Left renal pelvis (tissue), 4 donors: ENCODE measurements around the gene FCHSD2. TPM values are rescaled to one million over a fixed set of nuclear protein-coding genes. Genes with fewer than 3 reads are reported as not detected.
A peak's percentile ranks its signal among the peaks of the same experiment; 100 is the strongest.
"Not testable (repeated sequence)": the region's sequence is repeated elsewhere in the genome, so short reads cannot be mapped to it uniquely, and the experiment has no call there.

Experiments
- DNase-seq, 4 donors: peaks; one replicate each; pipeline ENCODE4 v3.0.0-alpha.2; 2013; ENCODE audit warnings: low read depth in 4 of 4, low spot score in 3 of 4
- polyA plus RNA-seq, 4 donors: library from polyadenylated mRNA; unstranded; fragments of 120-200 nt; gene quantifications; one replicate each; pipeline ENCODE4 v1.2.1, GENCODE V29; 2013; ENCODE audit not compliant: insufficient read length in 4 of 4

FCHSD2 gene
- polyA plus RNA-seq, 4 donors: 38.9 to 53.8 (median 45.7) TPM

- DNase-seq: no peak
Observed at GRCh38 chr11:72828081-72828567, 314.0 kb downstream of the FCHSD2 start.

DNA sequence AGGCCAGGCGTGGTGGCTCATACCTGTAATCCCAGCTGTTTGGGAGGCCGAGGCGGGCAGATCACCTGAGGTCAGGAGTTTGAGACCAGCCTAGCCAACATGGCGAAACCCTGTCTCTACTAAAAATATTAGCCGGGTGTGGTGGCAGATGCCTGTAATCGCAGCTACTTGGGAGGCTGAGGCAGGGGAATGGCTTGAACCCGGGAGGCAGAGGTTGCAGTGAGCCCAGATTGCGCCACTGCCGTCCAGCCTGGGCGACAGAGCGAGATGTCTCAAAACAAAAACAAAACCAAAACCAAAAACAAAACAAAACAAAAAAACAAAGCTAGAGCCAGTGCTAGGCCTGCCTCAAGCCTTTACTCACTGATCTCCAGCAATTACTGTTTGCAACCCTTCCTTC lies 314.5 kb downstream of the FCHSD2 start:
- not testable (repeated sequence) for DNase-seq

- no peak for DNase-seq
Observed at GRCh38 chr11:72826942-72827480, 315.1 kb downstream of the FCHSD2 start.

DNA sequence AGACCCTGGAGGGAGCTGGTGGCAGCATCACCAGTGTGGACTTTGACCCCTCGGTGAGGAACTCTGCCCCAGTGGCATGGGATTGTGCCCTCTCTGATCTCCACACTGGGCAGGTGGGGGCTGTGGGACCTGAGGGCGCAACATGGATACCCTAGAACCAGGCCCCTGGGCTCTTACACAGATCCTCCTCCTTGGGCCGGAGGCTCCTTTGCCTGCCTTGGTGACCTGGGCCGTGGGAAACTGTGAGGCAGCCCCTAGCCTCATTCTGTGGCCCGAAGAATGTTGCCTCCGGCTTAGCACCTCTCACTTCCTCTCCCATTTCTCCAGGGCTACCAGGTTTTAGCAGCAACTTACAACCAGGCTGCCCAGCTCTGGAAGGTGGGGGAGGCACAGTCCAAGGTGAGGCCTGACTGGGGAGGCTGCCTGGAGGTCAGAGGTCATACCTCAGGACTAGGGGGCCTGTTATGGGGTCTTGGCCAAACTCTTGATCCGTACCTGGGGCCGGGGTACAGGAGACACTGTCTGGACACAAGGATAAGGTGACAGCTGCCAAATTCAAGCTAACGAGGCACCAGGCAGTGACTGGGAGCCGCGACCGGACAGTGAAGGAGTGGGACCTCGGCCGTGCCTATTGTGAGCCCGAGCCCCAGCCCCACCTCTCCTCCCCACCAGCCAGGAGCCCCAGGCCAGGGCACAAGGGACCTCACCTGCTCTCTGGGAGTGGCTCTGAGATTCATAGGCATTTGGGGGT lies 315.8 kb downstream of the FCHSD2 start:
- no peak for DNase-seq

DNA sequence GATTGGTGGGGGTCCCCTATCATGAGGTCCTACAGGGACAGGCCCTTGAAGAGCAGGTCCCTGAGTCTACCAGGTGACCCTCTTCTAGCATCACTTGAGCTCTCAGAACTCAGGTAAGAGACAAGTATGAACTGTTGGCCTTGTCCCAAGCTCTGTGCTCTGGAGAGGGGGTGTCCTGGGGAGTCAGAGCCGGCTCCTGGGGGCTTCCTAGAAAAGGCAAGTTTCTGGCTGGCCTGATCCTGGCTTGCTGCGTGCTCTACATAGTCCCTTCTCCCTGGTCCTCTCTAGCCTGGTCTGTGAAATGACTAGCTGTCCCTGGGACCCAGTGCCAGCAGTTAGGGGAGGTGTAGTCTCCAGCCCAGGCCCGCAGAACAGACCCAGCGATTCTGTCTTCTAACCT lies 316.5 kb downstream of the FCHSD2 start:
- no peak for DNase-seq

DNA sequence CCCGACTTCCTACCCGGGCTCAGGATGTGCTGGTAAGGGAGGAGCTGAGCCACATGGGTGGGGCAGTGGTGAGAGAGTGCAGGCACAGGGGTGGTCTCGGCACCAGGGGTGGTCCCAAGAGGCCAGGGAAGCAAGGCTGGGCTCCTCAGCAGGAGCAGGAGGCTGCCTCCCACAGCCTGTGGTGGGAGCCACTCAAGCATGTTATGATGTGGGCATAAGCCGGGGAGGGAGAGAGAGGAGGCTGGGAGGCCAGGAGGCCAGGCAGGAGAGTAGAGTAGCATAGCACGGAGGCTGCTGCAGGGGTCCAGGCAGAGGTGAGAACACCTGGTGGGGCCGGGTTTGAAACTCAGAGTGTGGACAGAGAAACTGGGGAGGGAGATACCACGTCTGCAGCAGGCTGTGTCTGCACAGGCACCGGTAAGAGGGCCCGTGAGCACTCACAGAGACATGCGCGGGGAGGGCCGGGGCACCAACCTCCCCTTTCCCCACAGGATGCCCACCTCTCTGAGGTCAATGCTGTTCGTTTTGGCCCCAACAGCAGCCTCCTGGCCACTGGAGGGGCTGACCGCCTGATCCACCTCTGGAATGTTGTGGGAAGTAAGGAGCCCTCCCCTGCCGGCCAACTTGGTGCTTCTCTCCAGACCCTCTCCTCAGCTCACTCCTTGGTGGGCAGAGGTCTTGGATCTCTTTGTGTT lies 317.2 kb downstream of the FCHSD2 start:
- no peak for DNase-seq

GRCh38 chr11:72824020-72824419 lies 318.1 kb downstream of the FCHSD2 start:
- no peak for DNase-seq

GRCh38 chr11:72823105-72823804 lies 318.9 kb downstream of the FCHSD2 start:
- no peak for DNase-seq

- peak in 3 of 4 donors; percentile 82 to 88 (median 84) for DNase-seq
Observed at GRCh38 chr11:72821920-72822799, 320.0 kb downstream of the FCHSD2 start.

DNA sequence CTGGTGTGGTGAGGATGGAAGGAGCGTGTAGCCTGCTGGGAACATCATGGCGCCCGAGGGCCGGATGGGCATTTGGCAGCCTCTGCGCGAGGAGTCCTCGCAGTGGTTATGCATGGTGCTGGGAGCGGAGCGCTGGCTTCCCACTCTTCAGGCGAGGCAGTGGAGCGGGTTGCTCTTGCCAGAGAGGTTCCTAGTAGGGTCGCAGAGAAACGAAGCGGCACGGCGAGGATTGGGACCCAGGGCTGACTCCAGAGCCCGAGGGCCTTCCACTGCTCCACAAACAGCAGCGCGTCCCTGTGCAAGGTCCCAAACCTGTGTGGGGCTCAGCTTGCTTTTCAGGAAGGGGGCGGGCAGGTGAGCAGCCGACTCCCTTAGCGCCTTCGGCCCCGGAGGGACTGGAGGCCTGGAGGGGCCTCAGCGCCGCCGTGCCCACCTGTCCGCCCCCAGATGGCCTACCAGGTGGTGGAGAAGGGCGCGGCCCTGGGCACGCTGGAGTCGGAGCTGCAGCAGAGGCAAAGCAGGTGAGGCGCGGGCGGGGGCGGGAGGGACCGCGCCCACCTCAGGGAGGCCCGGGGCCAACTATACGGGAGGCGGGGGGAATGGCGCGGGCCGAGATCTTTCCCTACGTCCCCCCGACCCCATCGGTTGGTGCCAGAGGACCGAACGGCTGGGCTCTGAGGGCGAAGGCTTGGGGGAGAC lies 320.7 kb downstream of the FCHSD2 start:
- no peak for DNase-seq

DNA sequence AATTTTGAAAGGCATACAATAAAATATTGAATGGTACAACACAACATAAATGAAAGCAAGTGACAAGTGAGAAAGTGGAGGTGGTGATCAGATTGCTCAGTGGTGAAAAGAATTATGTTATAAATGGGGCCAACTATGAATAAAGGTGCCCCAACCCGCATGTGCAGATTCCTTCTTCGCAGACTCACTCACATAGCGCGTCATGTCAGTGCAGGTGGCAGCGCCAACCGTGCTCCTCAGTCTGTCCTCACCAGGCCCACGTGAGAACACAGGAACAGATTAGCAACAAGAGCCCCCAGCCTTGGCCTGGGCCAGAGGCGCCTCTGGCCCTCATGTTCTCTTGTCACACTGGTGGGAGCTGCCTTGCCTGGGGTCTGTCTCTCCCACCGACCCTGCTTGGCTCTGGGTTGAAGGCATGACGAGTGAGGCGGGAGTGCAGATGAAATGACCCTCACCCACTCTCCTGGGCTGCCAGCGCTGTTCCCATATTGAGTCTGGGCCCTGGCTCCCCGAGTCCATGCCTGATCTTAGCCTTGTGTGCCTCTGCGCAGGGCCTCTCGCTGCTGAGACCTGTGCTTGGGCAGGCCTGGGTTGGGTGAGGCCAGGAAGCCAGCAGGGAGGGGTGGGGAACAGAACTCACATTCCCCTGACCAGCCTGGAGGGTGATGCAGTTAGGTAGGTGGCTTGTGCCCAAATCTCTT lies 321.5 kb downstream of the FCHSD2 start:
- DNase-seq: no peak

GRCh38 chr11:72818971-72819370 lies 323.1 kb downstream of the FCHSD2 start:
- DNase-seq: no peak

DNA sequence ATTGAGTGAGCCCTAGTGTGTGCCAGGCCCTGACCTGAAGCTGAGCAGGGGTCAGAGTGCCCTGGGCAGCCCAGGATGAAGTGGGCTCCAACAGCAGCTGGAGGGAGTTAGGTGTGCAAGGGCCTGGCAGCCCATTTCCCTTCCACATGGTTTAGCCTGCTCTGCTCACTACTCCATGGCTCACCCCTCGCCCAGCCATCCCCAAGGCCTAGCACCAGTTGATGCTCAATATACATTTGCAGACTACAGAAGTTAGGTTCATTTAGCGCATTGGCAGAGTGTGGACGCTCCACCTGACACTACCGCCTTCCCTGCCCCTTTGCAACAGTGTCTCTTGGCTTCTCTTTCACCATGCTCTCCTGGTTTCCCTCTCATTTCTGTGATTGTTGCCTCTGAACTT lies 324.2 kb downstream of the FCHSD2 start:
- DNase-seq: no peak

DNA sequence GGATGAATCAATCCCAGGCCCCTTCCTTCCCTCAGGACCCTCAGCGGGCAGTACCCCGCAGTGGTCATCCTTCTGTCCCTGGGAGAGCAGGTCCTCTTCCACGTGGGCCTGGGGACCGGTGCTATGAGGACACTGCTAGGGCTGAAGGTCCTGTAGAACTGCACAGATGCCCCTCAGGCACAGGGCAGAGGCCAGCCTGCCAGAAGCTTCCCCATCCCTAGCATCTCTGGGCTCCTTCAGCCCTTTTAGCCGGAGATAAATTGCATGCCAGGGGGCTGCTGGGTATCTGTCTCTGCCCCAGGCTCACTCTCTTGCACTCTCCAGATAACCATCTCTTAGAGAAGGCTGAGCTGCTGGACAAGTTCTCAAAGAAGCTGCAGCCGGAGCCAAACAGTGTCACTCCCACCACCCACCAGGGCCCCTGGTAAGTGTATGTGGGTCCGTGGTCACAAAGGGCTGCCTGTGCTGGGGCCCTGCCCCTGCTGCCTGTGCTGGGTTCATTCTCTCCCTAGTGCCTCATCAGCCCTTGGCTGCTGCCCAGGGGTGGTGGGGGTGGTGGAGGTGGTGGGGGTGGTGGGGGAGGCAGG lies 325.6 kb downstream of the FCHSD2 start:
- no peak for DNase-seq

DNA sequence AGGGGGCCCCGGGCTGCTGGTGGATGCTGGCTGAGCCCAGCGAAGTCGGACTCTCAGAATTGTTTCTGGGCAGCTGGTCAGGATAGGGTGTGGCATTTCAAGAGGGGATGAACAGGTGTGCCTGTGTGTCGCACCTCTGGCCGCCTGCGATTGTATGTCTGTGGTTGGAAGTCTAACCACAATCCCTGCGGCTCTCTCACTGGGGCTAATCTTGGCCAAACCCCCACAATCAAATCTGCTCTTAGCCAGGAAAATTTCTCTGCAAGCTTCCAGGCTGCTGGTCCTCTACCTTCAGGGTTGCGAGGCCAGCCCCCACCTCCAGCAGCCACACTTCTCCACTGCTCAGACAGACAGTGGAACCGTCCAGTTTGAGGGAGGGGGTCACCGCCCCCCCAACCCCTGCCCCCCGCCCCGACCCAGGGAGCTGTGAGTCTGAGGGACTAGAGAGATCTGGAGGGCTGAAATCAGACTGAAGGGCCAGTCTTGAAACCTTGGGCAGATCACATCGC lies 327.0 kb downstream of the FCHSD2 start:
- no peak for DNase-seq

DNA sequence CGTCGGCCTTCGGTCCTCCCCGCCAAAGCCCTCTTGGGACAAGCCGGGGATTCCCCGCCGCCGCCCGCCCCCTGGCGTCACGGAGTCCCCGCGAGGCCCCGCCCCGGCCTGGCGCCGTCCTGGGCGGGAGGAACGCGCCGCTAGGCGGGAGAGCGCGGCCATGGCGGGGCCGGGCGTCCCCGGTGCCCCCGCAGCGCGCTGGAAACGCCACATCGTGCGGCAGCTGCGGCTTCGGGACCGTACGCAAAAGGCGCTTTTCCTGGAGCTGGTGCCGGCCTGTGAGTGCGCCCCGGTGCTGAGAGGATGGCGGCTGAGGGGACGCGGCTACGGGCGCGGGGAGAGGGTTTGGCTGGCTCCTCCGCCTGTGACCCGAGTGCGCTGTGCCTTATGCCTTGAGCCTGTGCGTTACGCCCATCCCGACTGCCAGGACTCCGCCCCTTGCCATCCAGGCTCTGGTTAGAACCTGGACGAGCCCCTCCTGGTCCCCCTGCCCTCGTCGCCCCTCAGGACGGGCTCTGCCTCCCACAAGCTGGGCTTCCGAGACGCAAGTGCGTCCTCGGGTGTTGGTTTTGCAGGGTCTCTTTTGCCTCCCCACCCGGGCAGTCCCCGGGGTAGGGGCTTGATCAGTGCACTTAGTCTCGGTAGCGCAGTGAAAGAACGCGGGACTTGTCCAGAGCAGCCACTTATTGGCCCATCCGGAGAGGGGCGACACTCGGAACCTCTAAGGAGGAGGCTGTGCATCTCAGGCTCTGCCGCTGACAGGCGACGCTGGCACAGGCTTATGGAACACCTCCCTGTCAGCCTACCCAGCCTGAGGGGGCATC lies 327.6 kb downstream of the FCHSD2 start, which contains the start of gene ATG16L2:
ATG16L2 (plus strand) TSS at position 126 of the 824 bp plus-strand sequence; CDS start at position 161, 35 bp downstream.
- peak in 2 of 4 donors; percentile 74 to 85 for DNase-seq

- peak in 1 of 4 donors; percentile 63 for DNase-seq
Observed at GRCh38 chr11:72813740-72814285, 328.3 kb downstream of the FCHSD2 start.
